Measurements from ENCODE around the gene SLC6A6. TPM values are rescaled to one million over a fixed set of nuclear protein-coding genes. Genes with fewer than 3 reads are reported as not detected.

The SLC6A6 gene
- total RNA-seq, result 129 TPM
- long read RNA-seq, full-length matches to known transcripts, result 12 of 188 reads
- long read RNA-seq, partial matches to known transcripts, result 19 of 188 reads
- long read RNA-seq, other reads (novel, unspliced or antisense), result 157 of 188 reads

DNA sequence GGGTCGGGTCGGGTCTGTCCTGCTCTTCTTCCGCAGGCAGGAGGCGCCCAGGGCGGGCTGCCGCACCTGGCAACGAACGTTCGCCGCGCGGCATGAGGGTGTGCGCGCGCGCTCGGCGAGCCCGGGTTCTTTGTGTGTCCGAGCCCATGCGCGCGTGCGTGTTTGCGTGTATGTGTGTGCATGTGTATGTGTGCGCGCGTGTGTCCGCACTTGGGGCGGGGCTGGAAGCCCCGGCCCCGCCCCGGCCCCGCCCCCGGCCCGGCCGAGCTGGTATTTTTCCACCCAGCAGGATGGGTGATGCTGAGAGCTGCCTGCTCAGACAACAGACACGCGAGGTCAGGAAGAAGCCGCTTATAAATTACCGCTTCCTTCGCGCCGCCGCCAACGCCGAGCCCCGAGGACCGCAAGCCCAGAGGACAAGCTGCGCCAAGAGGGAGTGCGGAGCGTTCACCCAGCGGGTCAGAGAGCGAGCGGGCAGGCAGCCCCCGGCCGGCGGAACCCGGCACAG, at the start of gene SLC6A6:
Gene SLC6A6 (plus strand): TSS at position 303 of the 508 bp plus-strand sequence. CDS start 41,029 bp downstream, outside the sequence.
- peak; percentile 97 for DNase-seq (ENCODE audit: low spot score)
- intact Hi-C loops (cut with DNase I), result loop anchor here (1.0 to 5.0 kb wide), 4 partner anchors 28 to 200 kb away; no protein-coding TSS in a partner anchor

DNA sequence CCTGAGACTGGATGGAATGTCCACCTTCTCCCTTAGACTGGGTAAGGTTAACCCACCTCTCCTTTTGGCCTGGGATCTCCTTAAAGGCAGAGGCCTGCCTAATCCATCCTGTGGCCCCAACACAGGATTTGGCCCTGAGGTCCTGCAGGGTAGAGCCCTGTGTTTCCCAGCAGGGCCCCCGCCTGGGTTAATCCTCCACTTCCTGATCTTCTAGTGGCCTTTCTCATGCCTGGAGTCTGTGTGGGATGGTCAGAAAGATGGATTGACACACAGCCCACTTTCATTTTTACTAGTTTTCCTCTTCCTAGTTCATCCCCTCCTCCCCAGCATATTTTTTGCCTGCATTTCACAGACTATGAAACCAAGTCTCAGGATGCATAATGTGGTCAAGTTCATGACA, 48.9 kb upstream of the SLC6A6 start:
- intact Hi-C loops (cut with DNase I), result no loop called here
- DNase-seq (ENCODE audit: low spot score), result no peak

DNA sequence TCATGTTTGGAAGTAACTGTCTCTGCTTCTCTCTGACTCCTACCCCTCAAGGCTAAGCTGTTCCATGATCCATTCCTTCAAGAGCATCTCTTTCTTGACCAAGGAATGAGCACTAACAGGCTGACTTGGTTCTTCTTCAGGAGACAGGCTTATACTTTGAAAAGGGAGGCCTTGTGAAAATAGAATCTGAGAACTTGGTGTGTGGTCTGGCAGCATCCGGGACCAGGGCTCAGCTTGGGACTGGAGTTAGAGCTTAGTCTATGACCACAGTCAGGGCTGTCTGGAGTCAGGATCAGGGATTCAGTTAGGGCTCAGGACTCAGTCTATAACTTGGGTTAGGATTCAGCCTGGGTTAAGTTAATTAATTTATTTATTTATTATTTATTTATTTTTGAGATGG, 44.9 kb upstream of the SLC6A6 start:
- no peak for DNase-seq (ENCODE audit: low spot score)
- intact Hi-C loops (cut with DNase I), result no loop called here

DNA sequence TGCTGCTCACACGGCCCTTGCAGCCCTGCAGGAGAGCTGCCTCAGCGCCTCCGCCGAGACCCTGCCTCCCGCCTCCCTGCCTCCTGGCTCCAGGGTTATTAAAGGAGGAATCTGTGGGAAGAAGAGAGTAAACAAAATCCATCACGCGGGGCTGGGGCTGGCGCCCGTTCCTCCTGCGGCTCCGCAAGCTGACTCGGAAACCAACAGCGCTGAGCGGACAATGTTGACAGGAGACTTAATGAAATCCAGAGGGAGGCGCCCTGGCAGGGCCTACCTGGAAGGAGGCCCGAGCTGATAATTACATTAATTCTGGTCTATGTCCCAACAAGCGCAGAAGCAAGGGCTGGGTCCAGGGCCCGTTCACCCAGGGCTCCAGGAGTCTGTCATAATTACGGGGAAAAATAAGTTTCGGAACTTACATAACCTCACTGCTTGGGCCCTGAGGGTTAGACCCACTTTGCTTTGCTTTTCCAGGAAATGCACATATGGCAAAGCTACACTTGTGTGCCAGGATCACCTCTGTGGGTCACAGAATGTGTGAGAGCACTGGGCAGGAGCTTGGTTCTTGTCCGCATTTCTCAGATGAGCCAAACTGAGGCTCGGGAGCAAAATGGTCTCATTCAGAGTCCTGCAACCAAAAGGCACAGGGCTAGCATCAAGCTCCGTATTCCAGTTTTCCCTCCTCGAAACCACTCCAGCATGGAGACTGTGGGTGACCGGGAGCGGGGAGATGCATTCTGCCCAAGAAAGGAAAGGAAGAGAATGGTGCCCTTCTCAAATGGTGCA, 43.8 kb upstream of the SLC6A6 start:
- DNase-seq (ENCODE audit: low spot score), result no peak
- intact Hi-C loops (cut with DNase I), result no loop called here

DNA sequence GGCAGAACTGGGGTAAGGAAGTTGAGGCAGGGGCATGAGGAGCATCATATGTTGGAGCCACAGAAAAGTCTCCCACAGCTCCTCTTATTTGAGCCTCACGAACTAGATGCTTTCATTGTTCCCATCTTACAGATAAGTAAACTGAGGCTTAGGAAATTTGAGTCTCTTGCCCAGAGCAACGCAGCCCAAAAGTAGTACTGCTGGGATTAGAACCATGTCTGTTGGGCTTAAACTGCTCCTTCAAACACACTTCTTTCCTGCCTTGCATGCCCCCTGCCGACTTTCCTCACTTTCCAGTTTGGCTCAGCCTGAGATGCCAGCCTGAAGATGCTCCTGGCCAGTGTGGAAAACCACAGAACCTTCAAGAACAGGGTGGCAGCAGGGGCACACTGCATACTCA, 43.1 kb upstream of the SLC6A6 start:
- no peak for DNase-seq (ENCODE audit: low spot score)
- intact Hi-C loops (cut with DNase I), result no loop called here

DNA sequence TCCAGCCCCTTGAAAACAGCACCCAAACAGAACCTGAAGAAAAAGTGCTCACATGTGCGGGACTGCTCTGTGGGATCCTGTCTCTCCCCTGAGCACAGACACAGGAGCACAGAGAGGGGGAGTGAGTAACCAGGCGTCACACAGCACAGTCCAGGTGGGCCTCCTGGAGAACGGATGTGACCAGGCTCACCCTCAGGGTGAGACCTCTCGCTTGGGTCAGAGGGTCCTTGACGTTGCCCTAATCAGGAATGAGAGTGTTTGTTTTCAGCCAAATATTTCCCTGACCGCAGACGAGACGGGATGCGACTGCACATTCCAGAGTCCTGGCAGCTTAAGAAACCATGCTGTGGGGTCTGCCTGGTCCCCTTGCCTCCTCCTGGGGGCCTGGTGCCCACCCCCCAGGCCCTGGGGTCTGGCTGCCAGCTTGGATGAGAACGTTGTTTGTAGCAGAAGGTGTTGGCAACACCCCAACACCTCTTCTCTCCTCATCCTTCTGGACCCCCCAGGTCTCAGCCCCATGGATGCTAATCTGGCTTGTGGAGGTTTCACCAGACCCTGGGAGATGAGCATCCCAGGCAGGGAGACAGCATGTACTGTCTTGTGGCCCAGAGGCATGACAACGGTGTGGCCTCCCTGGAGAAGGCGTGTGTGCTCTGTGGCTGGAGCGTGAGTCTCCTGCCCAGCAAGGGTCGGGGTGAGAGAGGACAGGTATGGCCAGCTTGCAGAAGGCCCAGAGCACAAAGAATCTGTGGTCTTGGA, 42.1 kb upstream of the SLC6A6 start:
- no peak for DNase-seq (ENCODE audit: low spot score)
- intact Hi-C loops (cut with DNase I), result no loop called here

DNA sequence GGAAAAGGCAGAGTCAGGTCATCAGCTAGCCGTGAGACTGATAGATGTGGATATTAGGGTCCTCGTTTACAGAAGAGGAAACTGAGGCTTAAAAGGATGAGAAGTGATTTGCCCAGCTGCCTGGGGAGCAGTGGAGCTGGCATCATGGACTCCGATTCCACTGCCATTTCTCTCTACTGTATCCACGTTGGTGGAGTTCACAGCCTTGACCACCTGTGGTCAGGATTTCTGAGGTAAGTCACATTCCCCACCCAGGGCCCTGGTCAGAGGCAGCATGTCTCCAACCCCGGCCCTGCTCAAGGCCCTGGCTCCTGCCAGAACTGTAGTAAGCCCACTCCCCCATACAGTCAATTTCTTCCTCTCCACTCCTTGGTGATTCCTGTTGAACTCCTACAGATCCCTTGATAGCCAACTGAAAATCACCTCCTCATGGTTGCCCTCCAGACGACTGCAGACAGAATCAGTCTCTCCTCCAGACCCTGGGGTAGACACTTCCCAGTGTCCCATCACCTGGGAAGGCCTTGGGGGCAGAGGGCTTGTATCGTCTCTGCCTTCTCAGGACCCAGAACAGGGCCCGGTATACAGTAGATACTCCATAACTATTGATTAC, 41.2 kb upstream of the SLC6A6 start:
- no peak for DNase-seq (ENCODE audit: low spot score)
- intact Hi-C loops (cut with DNase I), result no loop called here

DNA sequence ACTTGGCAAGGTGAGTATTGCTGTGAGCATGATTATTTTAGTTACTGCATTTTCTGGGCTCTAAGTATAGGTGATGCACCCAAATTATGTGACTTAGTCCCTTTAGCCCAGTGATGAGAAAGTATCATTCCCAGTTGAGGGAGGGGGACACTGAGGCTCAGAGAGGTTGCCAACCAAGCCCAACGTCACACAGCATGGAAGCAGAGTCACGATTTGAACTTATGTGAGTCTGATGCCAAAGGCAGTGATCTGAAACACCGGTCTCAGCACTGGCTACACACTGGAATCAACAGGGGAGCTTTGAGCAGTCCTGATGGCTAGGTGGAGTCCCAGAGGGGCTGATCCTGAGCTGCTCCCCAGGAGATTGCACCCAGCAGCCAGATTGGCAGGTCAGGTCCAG, 39.5 kb upstream of the SLC6A6 start:
- intact Hi-C loops (cut with DNase I), result no loop called here
- DNase-seq (ENCODE audit: low spot score), result no peak

DNA sequence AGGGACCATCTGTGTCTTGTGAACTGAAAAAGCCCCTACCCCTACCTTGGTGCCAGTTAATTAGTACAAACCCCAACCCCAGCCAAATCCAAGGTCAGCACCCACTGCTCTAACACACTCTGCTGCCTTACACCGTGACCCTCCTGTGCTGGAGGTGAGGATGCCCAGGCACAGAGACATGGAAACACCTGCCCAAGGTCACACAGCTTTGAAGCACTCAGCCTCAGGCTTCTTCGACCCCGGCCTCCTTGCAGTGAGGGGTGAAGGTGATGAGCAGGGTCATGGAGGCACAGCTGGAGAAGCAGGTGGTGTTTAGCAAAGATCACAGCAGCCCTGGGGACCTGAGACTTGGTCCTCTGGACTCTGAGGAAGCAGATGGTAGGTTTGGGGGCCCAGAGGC, 39.0 kb upstream of the SLC6A6 start:
- DNase-seq (ENCODE audit: low spot score), result no peak
- intact Hi-C loops (cut with DNase I), result no loop called here

DNA sequence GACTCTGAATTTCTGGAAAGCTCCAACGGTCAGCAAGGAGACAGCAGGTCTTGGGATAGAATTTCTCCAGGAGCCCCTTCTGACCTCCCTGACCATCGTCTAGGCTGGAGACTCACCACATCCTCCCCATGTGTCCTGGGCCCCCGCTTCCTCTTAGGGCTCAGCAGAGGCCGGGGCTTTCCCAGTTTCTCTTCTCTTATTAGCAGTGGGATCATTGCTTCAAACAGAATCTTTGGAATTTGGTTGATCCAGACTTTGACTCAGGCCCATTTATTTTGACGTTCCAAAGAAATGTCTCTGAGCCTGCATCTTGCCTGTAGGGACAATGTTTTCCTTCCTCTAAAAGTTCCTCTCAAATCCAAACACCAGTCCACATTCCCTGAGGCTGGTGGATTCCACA, 38.4 kb upstream of the SLC6A6 start:
- no peak for DNase-seq (ENCODE audit: low spot score)
- intact Hi-C loops (cut with DNase I), result no loop called here

DNA sequence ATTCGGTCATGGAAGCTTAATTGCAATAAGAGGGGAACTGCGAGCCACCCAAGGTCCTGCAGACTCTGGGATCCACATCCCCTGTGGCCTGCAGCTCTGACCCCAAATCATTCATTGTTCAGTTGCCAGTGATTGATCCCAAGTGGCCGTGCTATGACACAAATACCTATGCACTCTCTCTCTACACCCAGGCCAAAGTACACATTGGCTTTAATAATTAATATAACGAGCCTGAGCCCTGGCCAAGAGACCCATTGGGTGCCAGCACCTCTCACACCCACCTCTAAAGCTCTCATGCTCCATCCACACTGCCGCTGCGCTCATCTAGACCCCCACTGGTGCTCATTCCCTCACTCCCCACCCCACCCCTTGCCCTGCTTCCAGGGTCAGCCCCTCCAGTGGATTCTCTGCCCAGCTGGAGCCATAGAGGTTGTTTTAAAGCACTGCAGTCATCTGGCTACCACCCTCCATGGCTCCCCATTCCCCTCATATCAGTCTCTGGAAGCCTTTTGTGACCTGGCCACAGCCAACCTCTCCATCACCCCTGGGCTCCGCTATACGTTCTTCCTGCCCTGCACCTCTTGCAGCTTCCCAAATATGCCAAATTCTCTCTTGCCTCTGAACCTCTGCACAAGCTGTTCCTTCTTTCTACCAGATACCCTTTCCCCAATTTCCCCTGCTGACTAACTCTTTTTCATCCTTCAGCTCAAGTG, 37.7 kb upstream of the SLC6A6 start:
- intact Hi-C loops (cut with DNase I), result no loop called here
- DNase-seq (ENCODE audit: low spot score), result no peak

DNA sequence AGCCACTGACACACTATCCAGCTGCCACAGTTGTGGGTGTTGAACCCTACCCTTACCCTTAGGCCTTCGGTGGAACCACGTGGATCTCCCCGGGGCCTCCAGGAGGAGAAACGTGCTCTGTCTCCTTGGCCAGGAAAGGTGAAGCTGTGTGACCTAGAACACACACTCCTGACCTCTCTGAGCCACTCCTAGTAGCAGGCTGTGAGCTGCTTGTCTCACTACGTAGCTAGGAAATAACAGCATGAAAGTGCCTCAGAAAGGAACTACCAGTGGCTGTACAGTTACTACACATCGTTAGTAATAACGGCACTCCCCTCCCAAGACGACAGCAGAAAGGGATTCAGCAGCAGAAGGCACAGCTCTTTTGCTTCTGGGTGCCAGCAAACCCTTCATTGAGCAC, 36.2 kb upstream of the SLC6A6 start:
- intact Hi-C loops (cut with DNase I), result no loop called here
- DNase-seq (ENCODE audit: low spot score), result no peak

DNA sequence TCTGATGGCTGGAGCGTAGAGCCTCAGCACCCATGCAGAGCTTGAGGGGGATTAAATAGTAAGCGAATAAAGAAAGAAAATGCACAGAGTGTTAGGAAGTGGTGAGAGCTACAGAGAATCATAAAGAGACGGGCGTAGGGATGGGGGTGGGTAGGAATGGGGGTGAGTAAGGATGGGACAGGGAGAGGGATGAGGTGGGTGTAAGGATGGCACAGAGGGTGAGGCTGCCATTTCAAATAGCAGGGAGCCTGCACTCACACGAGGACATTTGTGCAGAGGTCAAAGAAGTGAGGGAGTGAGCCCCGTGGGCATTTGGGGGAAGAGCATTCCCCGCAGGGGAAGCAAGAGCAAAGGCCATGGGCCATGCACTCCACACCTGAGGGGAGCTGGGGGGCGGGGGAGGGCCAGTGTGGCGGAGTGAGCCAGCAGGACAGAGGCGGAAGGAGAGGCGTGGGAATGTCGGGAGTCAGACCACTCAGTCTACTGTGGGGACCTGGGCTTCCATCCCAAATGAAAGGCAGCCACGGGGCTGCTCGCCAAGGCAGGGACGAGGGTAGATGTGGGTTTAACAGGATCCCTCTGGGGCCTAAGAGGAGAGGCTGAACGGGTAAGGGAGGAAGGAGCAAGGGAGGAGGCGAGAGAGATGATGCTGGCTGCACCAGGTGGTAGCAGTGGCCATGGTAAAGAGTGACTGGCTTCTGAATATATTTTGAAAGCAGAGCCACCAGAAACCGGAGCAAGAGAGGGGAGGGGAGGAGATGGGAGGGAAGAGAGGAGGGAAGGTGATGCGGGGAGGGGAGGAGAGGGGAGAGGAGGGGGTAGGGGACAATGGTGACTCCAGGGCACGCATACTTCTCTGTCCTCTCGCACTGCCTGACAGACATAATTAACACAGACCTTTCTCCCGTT, 35.2 kb upstream of the SLC6A6 start:
- intact Hi-C loops (cut with DNase I), result no loop called here
- no peak for DNase-seq (ENCODE audit: low spot score)

DNA sequence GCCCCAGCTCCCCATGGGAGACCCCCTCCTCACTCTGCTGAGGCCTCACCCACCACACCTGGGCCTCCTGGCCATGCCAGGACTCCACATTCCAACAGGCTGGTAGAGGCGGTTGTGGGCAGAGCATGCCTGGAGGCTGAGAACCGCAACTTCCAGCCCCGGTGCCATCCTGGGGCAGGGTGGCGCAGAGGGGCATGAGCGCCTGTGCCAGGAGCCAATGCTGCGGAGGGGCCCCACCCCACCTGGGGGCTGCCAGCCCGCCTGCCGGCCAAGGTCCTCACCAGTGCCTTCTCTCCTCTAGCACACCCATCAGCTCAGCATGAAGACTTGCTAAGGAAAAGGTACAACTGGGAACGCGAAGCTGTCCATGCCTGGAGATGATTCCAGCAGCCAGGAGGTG, 34.3 kb upstream of the SLC6A6 start:
- intact Hi-C loops (cut with DNase I), result no loop called here
- no peak for DNase-seq (ENCODE audit: low spot score)

DNA sequence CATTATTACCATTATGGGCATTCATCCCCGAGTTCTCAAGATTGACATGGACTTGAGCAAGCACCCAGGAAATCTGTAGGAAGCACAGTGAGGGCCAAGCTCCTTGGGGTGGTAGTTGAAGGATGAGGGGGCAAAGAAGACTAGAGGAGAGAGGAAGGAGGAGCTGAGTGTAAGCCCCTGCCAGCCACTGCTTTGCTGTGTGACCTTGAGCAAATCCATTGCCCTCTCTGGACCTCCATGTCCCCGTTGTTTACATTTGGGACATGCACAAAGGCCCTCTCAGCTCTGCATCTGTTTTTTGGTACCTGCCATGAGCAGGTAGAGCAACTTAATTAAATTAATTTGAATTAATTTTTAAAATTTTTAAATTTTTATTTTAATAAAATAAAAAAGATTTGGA, 33.5 kb upstream of the SLC6A6 start:
- no peak for DNase-seq (ENCODE audit: low spot score)
- intact Hi-C loops (cut with DNase I), result no loop called here

DNA sequence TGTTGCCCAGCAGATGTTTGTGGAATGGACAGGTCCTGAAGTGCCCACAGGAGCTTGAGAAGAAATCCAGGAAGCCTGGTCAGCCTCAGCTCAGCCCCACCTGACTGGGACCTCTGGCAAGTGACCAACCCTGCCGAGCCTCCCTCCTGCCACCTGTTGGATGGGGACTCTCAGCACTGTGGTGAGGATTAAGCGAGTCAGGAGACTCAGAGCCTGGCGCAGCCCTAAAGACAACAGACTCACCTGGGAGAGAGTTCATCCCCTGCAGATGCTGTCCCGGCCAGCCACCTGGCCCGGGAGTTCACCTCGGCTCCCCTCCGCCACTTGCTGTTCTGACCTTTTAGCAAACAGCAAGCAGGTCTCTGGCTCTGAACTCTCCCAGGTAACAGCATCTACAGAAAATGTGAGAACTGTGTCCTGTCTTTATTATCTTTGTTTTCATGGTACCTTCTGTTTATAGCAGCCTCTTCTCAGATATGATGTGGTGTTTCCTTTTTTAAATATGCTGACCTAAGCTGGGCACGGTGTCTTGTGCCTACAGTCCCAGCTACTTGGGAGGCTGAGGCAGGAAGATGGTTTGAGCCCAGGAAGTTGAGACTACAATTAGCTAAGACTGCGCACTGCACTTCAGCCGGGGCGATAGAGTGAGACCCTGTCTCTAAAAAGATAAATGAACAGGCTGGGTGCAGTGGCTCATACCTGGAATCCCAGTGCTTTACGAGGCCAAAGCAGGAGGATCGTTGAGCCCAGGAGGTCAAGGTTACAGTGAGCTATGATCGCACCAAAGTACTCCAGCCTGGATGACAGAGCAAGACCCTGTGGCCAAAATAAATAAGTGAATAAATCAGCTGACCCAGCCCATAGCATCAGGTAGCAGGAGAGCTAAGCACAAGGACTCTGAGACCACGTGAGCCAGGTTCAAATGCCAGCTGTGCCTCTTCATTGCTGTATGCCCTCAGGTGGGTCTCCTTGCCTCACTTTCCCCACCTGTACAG, 32.4 kb upstream of the SLC6A6 start:
- intact Hi-C loops (cut with DNase I), result loop anchor here (2.0 kb wide), 1 partner anchor 45 kb away; no protein-coding TSS in a partner anchor
- no peak for DNase-seq (ENCODE audit: low spot score)
